Measurements from ENCODE around the gene CCDC93. TPM values are rescaled to one million over a fixed set of nuclear protein-coding genes. Genes with fewer than 3 reads are reported as not detected.

Gene CCDC93
- total RNA-seq, 1 donor, result 40.5 TPM

GRCh38 chr2:117888897-117889296 lies 125.0 kb downstream of the CCDC93 start:
- Histone ChIP-seq H3K27me3 (ENCODE audit: insufficient read depth, low read length) (peaks cover 6% of the 10 kb centered on the region), H3K36me3 (ENCODE audit: insufficient read depth, low read length) (no peaks in the 10 kb centered on the region), H3K4me2 (ENCODE audit: insufficient read depth, low read length) (no peak overlapping the region), H3K4me1 (ENCODE audit: insufficient read depth, low read length) (no peaks in the 10 kb centered on the region), H4K20me1 (ENCODE audit: insufficient read depth, low read length) (no peaks in the 10 kb centered on the region), H3K4me3 (ENCODE audit: insufficient read depth, low read length) (no peak overlapping the region), H3K27ac (ENCODE audit: low read depth, low read length) (no peak overlapping the region), H3K9me3 (ENCODE audit: low read depth, low read length) (no peaks in the 10 kb centered on the region), H2AFZ (ENCODE audit: low read length) (no peak overlapping the region), H3K79me2 (ENCODE audit: insufficient read depth, low read length) (no peaks in the 10 kb centered on the region)
- no peak for DNase-seq (ENCODE audit: insufficient read length, low spot score, missing footprints)
- TF ChIP-seq CTCF (IDR thresholded peaks at IDR 0.05; ENCODE audit: extremely low read depth, low read depth, low read length), result no peak

- no peak for TF ChIP-seq CTCF (IDR thresholded peaks at IDR 0.05; ENCODE audit: extremely low read depth, low read depth, low read length)
These were observed 128.6 kb downstream of the CCDC93 start for GRCh38 chr2:117885308-117885707.

GRCh38 chr2:117879003-117879402 lies 134.9 kb downstream of the CCDC93 start:
- no peaks in the 10 kb centered on the region for H3K4me1 ChIP-seq (ENCODE audit: insufficient read depth, low read length)
- no peak overlapping the region for H3K4me3 ChIP-seq (ENCODE audit: insufficient read depth, low read length)

More at GRCh38 chr2:117885308-117885707, 128.6 kb downstream of the CCDC93 start:
- no peak for DNase-seq (ENCODE audit: insufficient read length, low spot score, missing footprints)
- no peaks in the 10 kb centered on the region for H3K79me2 ChIP-seq (ENCODE audit: insufficient read depth, low read length)
- H3K4me3 ChIP-seq (ENCODE audit: insufficient read depth, low read length), result no peak overlapping the region
- H3K27ac ChIP-seq (ENCODE audit: low read depth, low read length), result no peak overlapping the region
- H2AFZ ChIP-seq (ENCODE audit: low read length), result no peak overlapping the region
- no peak overlapping the region for H3K4me2 ChIP-seq (ENCODE audit: insufficient read depth, low read length)
- no peaks in the 10 kb centered on the region for H3K36me3 ChIP-seq (ENCODE audit: insufficient read depth, low read length)
- H3K9me3 ChIP-seq (ENCODE audit: low read depth, low read length), result no peaks in the 10 kb centered on the region
- H4K20me1 ChIP-seq (ENCODE audit: insufficient read depth, low read length), result no peaks in the 10 kb centered on the region
- H3K4me1 ChIP-seq (ENCODE audit: insufficient read depth, low read length), result no peaks in the 10 kb centered on the region
- peaks cover 6% of the 10 kb centered on the region for H3K27me3 ChIP-seq (ENCODE audit: insufficient read depth, low read length)

GRCh38 chr2:117875786-117876185 lies 138.1 kb downstream of the CCDC93 start:
- TF ChIP-seq CTCF (IDR thresholded peaks at IDR 0.05; ENCODE audit: extremely low read depth, low read depth, low read length), result no peak
- Histone ChIP-seq H3K4me1 (ENCODE audit: insufficient read depth, low read length) (no peaks in the 10 kb centered on the region), H3K27me3 (ENCODE audit: insufficient read depth, low read length) (no peaks in the 10 kb centered on the region), H3K27ac (ENCODE audit: low read depth, low read length) (no peak overlapping the region), H3K36me3 (ENCODE audit: insufficient read depth, low read length) (no peaks in the 10 kb centered on the region), H4K20me1 (ENCODE audit: insufficient read depth, low read length) (no peaks in the 10 kb centered on the region), H3K4me3 (ENCODE audit: insufficient read depth, low read length) (no peak overlapping the region), H2AFZ (ENCODE audit: low read length) (no peak overlapping the region), H3K79me2 (ENCODE audit: insufficient read depth, low read length) (no peaks in the 10 kb centered on the region), H3K4me2 (ENCODE audit: insufficient read depth, low read length) (no peak overlapping the region), H3K9me3 (ENCODE audit: low read depth, low read length) (no peaks in the 10 kb centered on the region)
- DNase-seq (ENCODE audit: insufficient read length, low spot score, missing footprints), result no peak

More at GRCh38 chr2:117879003-117879402, 134.9 kb downstream of the CCDC93 start:
- H3K79me2 ChIP-seq (ENCODE audit: insufficient read depth, low read length), result no peaks in the 10 kb centered on the region
- no peak overlapping the region for H3K4me2 ChIP-seq (ENCODE audit: insufficient read depth, low read length)
- no peaks in the 10 kb centered on the region for H3K27me3 ChIP-seq (ENCODE audit: insufficient read depth, low read length)
- H3K9me3 ChIP-seq (ENCODE audit: low read depth, low read length), result no peaks in the 10 kb centered on the region
- no peak overlapping the region for H2AFZ ChIP-seq (ENCODE audit: low read length)
- TF ChIP-seq CTCF (IDR thresholded peaks at IDR 0.05; ENCODE audit: extremely low read depth, low read depth, low read length), result no peak
- no peaks in the 10 kb centered on the region for H3K36me3 ChIP-seq (ENCODE audit: insufficient read depth, low read length)
- H4K20me1 ChIP-seq (ENCODE audit: insufficient read depth, low read length), result no peaks in the 10 kb centered on the region
- H3K27ac ChIP-seq (ENCODE audit: low read depth, low read length), result no peak overlapping the region
- no peak for DNase-seq (ENCODE audit: insufficient read length, low spot score, missing footprints)

Small RNAs within 50 kb of the gene (small RNA-seq; reads per million reads assigned to genes)
- gene RN7SL111P, result not detected

Other genes starting within 250 kb of the CCDC93 start
- gene DDX18, start 199.4 kb downstream of the CCDC93 start, total RNA-seq, result 44.2 and 44.5 TPM in 2 replicates
- 20.6 and 22.1 TPM in 2 replicates for gene INSIG2, start 74.4 kb upstream of the CCDC93 start, total RNA-seq

All from osteoblast (primary cell).